ENCODE results near the gene MELTF. TPM values are rescaled to one million over a fixed set of nuclear protein-coding genes. Genes with fewer than 3 reads are reported as not detected.

The MELTF gene
- total RNA-seq, 4 donors from 2014 or later: 0.77 to 18.0 (median 6.3) TPM

- no peaks in the 10 kb centered on the region for H3K36me3 ChIP-seq
- no peak overlapping the region for H3K4me3 ChIP-seq
- no peak overlapping the region for H3K27ac ChIP-seq
- no peak for DNase-seq
- H3K9me3 ChIP-seq: no peaks in the 10 kb centered on the region
- H3K27me3 ChIP-seq: no peaks in the 10 kb centered on the region
- intact Hi-C loops (cut with DNase I; ENCODE audit: low total_unique reads): no loop called here
- no peaks in the 10 kb centered on the region for H3K4me1 ChIP-seq
- TF ChIP-seq POLR2A (IDR thresholded peaks at IDR 0.05): no peak
- no peak for TF ChIP-seq CTCF (IDR thresholded peaks at IDR 0.05)
Measured at GRCh38 chr3:197050511-197050910, 20.9 kb upstream of the MELTF start.

GRCh38 chr3:197042539-197042938 lies 12.9 kb upstream of the MELTF start:
- no peak overlapping the region for H3K27ac ChIP-seq
- no peaks in the 10 kb centered on the region for H3K27me3 ChIP-seq
- no peaks in the 10 kb centered on the region for H3K9me3 ChIP-seq
- no peaks in the 10 kb centered on the region for H3K4me1 ChIP-seq
- no peak for DNase-seq
- intact Hi-C loops (cut with DNase I; ENCODE audit: low total_unique reads): no loop called here
- H3K36me3 ChIP-seq: no peaks in the 10 kb centered on the region
- TF ChIP-seq CTCF (IDR thresholded peaks at IDR 0.05) (no peak), POLR2A (IDR thresholded peaks at IDR 0.05) (no peak)
- no peak overlapping the region for H3K4me3 ChIP-seq

GRCh38 chr3:197041875-197042488 lies 12.4 kb upstream of the MELTF start:
- Histone ChIP-seq H3K27me3 (no peaks in the 10 kb centered on the region), H3K27ac (no peak overlapping the region), H3K4me3 (no peak overlapping the region), H3K4me1 (no peaks in the 10 kb centered on the region), H3K9me3 (no peaks in the 10 kb centered on the region), H3K36me3 (no peaks in the 10 kb centered on the region)
- intact Hi-C loops (cut with DNase I; ENCODE audit: low total_unique reads): no loop called here
- DNase-seq: no peak
- TF ChIP-seq POLR2A (IDR thresholded peaks at IDR 0.05): no peak
- TF ChIP-seq CTCF (IDR thresholded peaks at IDR 0.05): no peak

- no peaks in the 10 kb centered on the region for H3K4me1 ChIP-seq
- no peak for DNase-seq
- H3K27me3 ChIP-seq: no peaks in the 10 kb centered on the region
- H3K27ac ChIP-seq: no peak overlapping the region
- no peaks in the 10 kb centered on the region for H3K9me3 ChIP-seq
- H3K36me3 ChIP-seq: no peaks in the 10 kb centered on the region
- no peak overlapping the region for H3K4me3 ChIP-seq
- TF ChIP-seq POLR2A (IDR thresholded peaks at IDR 0.05) (no peak), CTCF (IDR thresholded peaks at IDR 0.05) (no peak)
- intact Hi-C loops (cut with DNase I; ENCODE audit: low total_unique reads): no loop called here
Measured at GRCh38 chr3:197040658-197041057, 11.0 kb upstream of the MELTF start.

- intact Hi-C loops (cut with DNase I; ENCODE audit: low total_unique reads): no loop called here
- DNase-seq: no peak
- TF ChIP-seq CTCF (IDR thresholded peaks at IDR 0.05) (no peak), POLR2A (IDR thresholded peaks at IDR 0.05) (no peak)
Measured at GRCh38 chr3:197038679-197039462, 9.3 kb upstream of the MELTF start.

More at GRCh38 chr3:197038679-197039462, 9.3 kb upstream of the MELTF start:
- Histone ChIP-seq H3K4me1 (no peaks in the 10 kb centered on the region), H3K36me3 (no peaks in the 10 kb centered on the region), H3K4me3 (no peak overlapping the region), H3K9me3 (no peaks in the 10 kb centered on the region), H3K27me3 (no peaks in the 10 kb centered on the region), H3K27ac (no peak overlapping the region)

All from uterus (tissue), 4 donors.